OCI-LY3 (cell line): ENCODE measurements around the gene TBL1XR1.

Source experiments
- H2AFZ ChIP-seq: fragments of 200-600, 300-600 bp; shearing (Covaris generic); 2 replicates; pipeline ENCODE4 v1.6.0; 2014; ENCODE audit warnings: antibody characterized with exemption, low read depth, low read length
- H3K27ac ChIP-seq: fragments of 200-600, 300-600 bp; sonication (generic); 2 replicates; pipeline ENCODE4 v1.5.1; 2014; ENCODE audit warnings: mild to moderate bottlenecking, low read length, moderate library complexity, mixed read lengths
- H3K27me3 ChIP-seq: fragments of 200-600, 300-600 bp; sonication (generic); 2 replicates; pipeline ENCODE4 v1.6.1; 2014; ENCODE audit warnings: low read depth, low read length, mixed read lengths
- H3K36me3 ChIP-seq: fragments of 200-600, 300-600 bp; sonication (generic); replicated peaks from 2 replicates; pipeline ENCODE3; 2014; ENCODE audit warnings: low read depth, low read length, mixed read lengths
- H3K4me1 ChIP-seq: fragments of 300-600, 200-600 bp; sonication (generic); 2 replicates; pipeline ENCODE4 v1.6.1; 2014; ENCODE audit warnings: low read length, mixed read lengths
- H3K4me2 ChIP-seq: fragments of 200-600, 300-600 bp; sonication (generic); 2 replicates; pipeline ENCODE4 v1.6.1; 2014; ENCODE audit warnings: low read length, mixed read lengths
- H3K4me3 ChIP-seq: fragments of 300-600, 200-600 bp; sonication (generic); 2 replicates; pipeline ENCODE4 v1.5.1; 2014; ENCODE audit warnings: antibody characterized with exemption, mild to moderate bottlenecking, low read length, moderate library complexity
- H3K79me2 ChIP-seq: fragments of 300-600, 200-600 bp; shearing (Covaris generic); 2 replicates; pipeline ENCODE4 v1.6.1; 2014; ENCODE audit warnings: mild to moderate bottlenecking, low read length, mixed read lengths
- H3K9ac ChIP-seq: fragments of 300-600, 200-600 bp; shearing (Covaris generic); 2 replicates; pipeline ENCODE4 v1.6.0; 2014; ENCODE audit warnings: mild to moderate bottlenecking, low read length, moderate library complexity
- H3K9me3 ChIP-seq: fragments of 200-600, 300-600 bp; shearing (Covaris generic); 2 replicates; pipeline ENCODE4 v1.6.1; 2014; ENCODE audit warnings: low read length, mixed read lengths; ENCODE audit not compliant: insufficient read depth
- H4K20me1 ChIP-seq: fragments of 200-600, 300-600 bp; sonication (generic); 2 replicates; pipeline ENCODE4 v1.6.1; 2016; ENCODE audit warnings: low read length, mixed read lengths; ENCODE audit not compliant: insufficient read depth
- EZH2phosphoT487 ChIP-seq: fragments of 200-600 bp; shearing (Covaris generic); IDR thresholded peaks from 2 replicates; pipeline ENCODE4 v1.6.1; 2018; ENCODE audit warnings: antibody characterized with exemption, mixed run types, low read depth
- TF ChIP-seq, protein P1 (sequence below): fragments of 200-600, 300-600 bp; sonication (generic); IDR thresholded peaks from 2 replicates; pipeline ENCODE4 v1.5.1; 2014; ENCODE audit warnings: antibody characterized with exemption, low read length, low read depth

The TBL1XR1 gene

DNA sequence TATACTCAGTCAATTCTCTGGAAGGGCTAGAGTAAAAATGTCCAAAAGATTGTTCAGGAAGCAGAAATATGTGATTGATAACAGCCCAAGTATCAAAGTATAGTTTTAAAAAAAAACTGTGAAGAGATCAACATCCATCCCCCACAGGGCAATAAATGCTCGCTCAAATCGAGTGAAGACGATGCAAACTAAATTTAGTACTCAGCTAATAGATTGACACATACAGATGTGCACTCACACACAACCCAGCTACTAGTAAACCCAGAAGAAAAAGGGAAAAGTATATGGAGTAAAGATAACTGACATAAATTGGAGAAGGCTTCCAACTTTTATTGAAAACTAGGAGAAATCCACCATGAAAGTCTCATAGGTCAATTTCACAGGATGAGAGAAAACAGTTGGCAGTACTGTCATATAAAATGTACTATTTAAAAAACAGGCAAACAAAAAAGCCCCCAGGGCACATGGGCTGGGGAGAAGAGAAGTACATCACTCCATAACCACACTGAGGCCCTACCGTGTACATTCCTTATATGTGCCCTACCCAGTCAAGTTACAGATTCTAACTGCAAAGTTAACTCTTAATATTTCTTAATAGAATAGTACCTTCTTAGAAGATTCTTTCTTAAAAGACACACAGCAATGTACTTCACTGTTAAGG is 125.7 kb downstream of the TBL1XR1 start:
- no peak overlapping the region for H3K4me2 ChIP-seq
- H2AFZ ChIP-seq, result no peak overlapping the region
- no peak for TF ChIP-seq EZH2phosphoT487
- TF ChIP-seq, protein P1, sequence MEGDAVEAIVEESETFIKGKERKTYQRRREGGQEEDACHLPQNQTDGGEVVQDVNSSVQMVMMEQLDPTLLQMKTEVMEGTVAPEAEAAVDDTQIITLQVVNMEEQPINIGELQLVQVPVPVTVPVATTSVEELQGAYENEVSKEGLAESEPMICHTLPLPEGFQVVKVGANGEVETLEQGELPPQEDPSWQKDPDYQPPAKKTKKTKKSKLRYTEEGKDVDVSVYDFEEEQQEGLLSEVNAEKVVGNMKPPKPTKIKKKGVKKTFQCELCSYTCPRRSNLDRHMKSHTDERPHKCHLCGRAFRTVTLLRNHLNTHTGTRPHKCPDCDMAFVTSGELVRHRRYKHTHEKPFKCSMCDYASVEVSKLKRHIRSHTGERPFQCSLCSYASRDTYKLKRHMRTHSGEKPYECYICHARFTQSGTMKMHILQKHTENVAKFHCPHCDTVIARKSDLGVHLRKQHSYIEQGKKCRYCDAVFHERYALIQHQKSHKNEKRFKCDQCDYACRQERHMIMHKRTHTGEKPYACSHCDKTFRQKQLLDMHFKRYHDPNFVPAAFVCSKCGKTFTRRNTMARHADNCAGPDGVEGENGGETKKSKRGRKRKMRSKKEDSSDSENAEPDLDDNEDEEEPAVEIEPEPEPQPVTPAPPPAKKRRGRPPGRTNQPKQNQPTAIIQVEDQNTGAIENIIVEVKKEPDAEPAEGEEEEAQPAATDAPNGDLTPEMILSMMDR, result no peak
- H3K36me3 ChIP-seq, result peaks cover 14% of the 10 kb centered on the region
- peaks cover 98% of the 10 kb centered on the region for H3K79me2 ChIP-seq
- H3K9ac ChIP-seq, result no peak overlapping the region
- no peaks in the 10 kb centered on the region for H3K27me3 ChIP-seq
- H3K4me1 ChIP-seq, result no peaks in the 10 kb centered on the region
- no peak overlapping the region for H3K27ac ChIP-seq
- H4K20me1 ChIP-seq, result peaks cover 95% of the 10 kb centered on the region
- H3K9me3 ChIP-seq, result no peaks in the 10 kb centered on the region
- no peak overlapping the region for H3K4me3 ChIP-seq

- Histone ChIP-seq H3K4me3 (no peak overlapping the region), H3K36me3 (peaks cover under 1% of the 10 kb centered on the region), H3K4me2 (no peak overlapping the region), H3K27me3 (no peaks in the 10 kb centered on the region), H3K9ac (no peak overlapping the region), H3K79me2 (peaks cover 98% of the 10 kb centered on the region), H2AFZ (no peak overlapping the region), H4K20me1 (peaks cover 90% of the 10 kb centered on the region), H3K27ac (no peak overlapping the region), H3K4me1 (no peaks in the 10 kb centered on the region), H3K9me3 (no peaks in the 10 kb centered on the region)
- TF ChIP-seq, protein P1, result no peak
- TF ChIP-seq EZH2phosphoT487, result no peak
Observed at GRCh38 chr3:177069514-177070329, 127.6 kb downstream of the TBL1XR1 start.

DNA sequence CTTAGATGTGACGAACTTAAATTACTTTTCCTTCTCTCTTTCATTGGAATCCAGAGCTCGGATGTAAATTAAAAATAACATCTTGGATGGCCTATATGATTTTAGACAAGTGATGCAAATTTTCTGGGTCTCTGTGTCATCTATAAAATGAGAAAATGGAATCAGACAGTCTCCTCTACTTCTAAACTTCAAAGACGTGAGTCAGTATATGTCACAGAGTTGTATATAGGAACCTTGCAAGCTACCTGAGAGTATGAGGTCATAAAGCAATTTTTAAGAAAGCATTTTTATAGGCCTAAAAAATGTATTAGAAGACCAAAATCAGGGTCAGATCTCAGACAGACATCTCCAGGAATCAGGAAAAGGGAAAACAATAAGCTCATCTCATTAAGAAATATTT is 128.3 kb downstream of the TBL1XR1 start:
- TF ChIP-seq, protein P1, result no peak
- TF ChIP-seq EZH2phosphoT487, result no peak
- H4K20me1 ChIP-seq, result peaks cover 90% of the 10 kb centered on the region
- no peak overlapping the region for H2AFZ ChIP-seq
- no peak overlapping the region for H3K4me3 ChIP-seq
- peaks cover 3% of the 10 kb centered on the region for H3K36me3 ChIP-seq
- no peaks in the 10 kb centered on the region for H3K4me1 ChIP-seq
- H3K27me3 ChIP-seq, result no peaks in the 10 kb centered on the region
- H3K27ac ChIP-seq, result no peak overlapping the region
- no peak overlapping the region for H3K9ac ChIP-seq
- no peaks in the 10 kb centered on the region for H3K9me3 ChIP-seq
- H3K4me2 ChIP-seq, result no peak overlapping the region
- H3K79me2 ChIP-seq, result peaks cover 98% of the 10 kb centered on the region

DNA sequence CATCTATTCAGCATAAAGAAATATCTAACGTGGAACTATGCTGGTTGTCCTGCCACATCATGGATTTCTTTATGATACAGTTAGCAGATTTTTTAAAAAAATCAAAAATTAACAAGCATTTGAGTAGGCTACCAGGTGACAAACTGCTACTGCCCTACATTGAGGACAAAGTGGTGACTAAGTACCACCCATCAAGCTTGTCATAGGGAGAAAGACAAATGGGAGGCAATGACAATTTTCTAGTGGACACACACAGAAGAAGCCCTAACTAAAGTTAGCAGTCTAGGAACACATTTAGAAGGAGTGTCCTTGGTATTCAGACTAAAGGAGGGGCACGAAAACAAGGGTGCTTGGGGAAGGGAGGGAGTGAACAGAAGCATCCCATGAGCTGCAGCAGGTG is 131.2 kb downstream of the TBL1XR1 start:
- Histone ChIP-seq H3K27ac (no peak overlapping the region), H3K4me2 (no peak overlapping the region), H3K9me3 (no peaks in the 10 kb centered on the region), H3K79me2 (peaks cover 97% of the 10 kb centered on the region), H4K20me1 (peaks cover 89% of the 10 kb centered on the region), H3K36me3 (peaks cover 21% of the 10 kb centered on the region), H3K27me3 (no peaks in the 10 kb centered on the region), H3K4me3 (no peak overlapping the region), H3K9ac (no peak overlapping the region), H3K4me1 (no peaks in the 10 kb centered on the region; the same call in 1 of the 2 replicates), H2AFZ (no peak overlapping the region)
- TF ChIP-seq EZH2phosphoT487, result no peak
- TF ChIP-seq, protein P1, result no peak
